Measurements from ENCODE around the gene CADPS.

DNA sequence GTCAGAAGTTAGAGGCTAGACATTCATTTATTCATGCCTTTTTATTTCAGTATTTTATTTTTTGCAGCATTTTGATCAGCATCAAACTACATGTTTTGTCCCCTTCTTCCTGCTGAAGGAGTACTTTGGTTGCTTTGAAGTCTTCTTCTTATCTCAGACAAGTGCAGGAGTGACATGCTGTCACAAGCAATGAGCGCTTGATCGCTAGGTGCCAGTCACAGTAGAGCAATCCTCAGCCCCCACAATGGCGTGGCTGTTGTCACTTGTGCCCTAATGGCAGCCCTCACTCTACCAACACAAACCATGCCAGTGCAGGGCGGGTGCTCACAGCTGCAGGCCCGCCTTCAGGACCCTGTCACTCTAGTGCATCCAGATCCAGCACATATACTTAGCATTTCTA is 317.2 kb downstream of the CADPS start:
- TF ChIP-seq EZH2 (IDR thresholded peaks at IDR 0.05; ENCODE audit: low read length, unreplicated experiment): no peak
- TF ChIP-seq, protein P1, sequence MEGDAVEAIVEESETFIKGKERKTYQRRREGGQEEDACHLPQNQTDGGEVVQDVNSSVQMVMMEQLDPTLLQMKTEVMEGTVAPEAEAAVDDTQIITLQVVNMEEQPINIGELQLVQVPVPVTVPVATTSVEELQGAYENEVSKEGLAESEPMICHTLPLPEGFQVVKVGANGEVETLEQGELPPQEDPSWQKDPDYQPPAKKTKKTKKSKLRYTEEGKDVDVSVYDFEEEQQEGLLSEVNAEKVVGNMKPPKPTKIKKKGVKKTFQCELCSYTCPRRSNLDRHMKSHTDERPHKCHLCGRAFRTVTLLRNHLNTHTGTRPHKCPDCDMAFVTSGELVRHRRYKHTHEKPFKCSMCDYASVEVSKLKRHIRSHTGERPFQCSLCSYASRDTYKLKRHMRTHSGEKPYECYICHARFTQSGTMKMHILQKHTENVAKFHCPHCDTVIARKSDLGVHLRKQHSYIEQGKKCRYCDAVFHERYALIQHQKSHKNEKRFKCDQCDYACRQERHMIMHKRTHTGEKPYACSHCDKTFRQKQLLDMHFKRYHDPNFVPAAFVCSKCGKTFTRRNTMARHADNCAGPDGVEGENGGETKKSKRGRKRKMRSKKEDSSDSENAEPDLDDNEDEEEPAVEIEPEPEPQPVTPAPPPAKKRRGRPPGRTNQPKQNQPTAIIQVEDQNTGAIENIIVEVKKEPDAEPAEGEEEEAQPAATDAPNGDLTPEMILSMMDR (conservative IDR thresholded peaks at IDR 0.05; ENCODE audit: low read depth, low read length): no peak
